Thymus (tissue), 11 donors: ENCODE data around the gene USP20. TPM values are rescaled to one million over a fixed set of nuclear protein-coding genes. Genes with fewer than 3 reads are reported as not detected.

Experiments used
- DNase-seq, 9 donors: peaks; one replicate each; pipeline ENCODE4 v3.0.0-alpha.2; 2013; ENCODE audit warnings: low spot score in 9 of 9, low read depth in 6 of 9, missing footprints in 1 of 9
- H3K27ac ChIP-seq, 2 donors: one replicate each; pipeline ENCODE4 v1.5.1; 2013; ENCODE audit warnings: control low read depth in 1 of 2, low read depth in 1 of 2, low read length in 1 of 2, mild to moderate bottlenecking in 1 of 2, moderate library complexity in 1 of 2
- H3K27me3 ChIP-seq, 2 donors: one replicate each; pipeline ENCODE4 v1.5.1; 2013; ENCODE audit warnings: low read length in 1 of 2; ENCODE audit not compliant: control insufficient read depth in 2 of 2, insufficient read depth in 1 of 2
- H3K36me3 ChIP-seq, 2 donors: one replicate each; pipeline ENCODE4 v1.5.1; 2013; ENCODE audit warnings: low read length in 1 of 2, mild to moderate bottlenecking in 1 of 2, moderate library complexity in 1 of 2; ENCODE audit not compliant: control insufficient read depth in 2 of 2, insufficient read depth in 2 of 2
- H3K4me1 ChIP-seq, 2 donors: one replicate each; pipeline ENCODE4 v1.5.1; 2013; ENCODE audit warnings: low read length in 2 of 2; ENCODE audit not compliant: control insufficient read depth in 2 of 2, insufficient read depth in 2 of 2
- H3K4me3 ChIP-seq, 2 donors: one replicate each; pipeline ENCODE4 v1.5.1; 2013; ENCODE audit warnings: low read length in 2 of 2, control low read depth in 1 of 2, mild to moderate bottlenecking in 1 of 2
- H3K9me3 ChIP-seq, 2 donors: one replicate each; pipeline ENCODE4 v1.5.1; 2013; ENCODE audit warnings: low read length in 1 of 2, mild to moderate bottlenecking in 1 of 2; ENCODE audit not compliant: control insufficient read depth in 2 of 2, insufficient read depth in 1 of 2
- WGBS: extraction: QIAGEN DNeasy Blood & Tissue Kit; methylation state at CpG from one replicate; pipeline ENCODE4 v1.1.7; 2013; 5-methylcytosine and 5-hydroxymethylcytosine counted together
- polyA plus RNA-seq: library from polyadenylated mRNA; stranded (reverse); fragments of 200-250 nt; gene quantifications from one replicate; pipeline ENCODE4 v1.2.3, GENCODE V29; 2013
- total RNA-seq: library from RNA; stranded (reverse); fragments of 120-200 nt; gene quantifications from one replicate; pipeline ENCODE4 v1.2.4, GENCODE V29; 2013
- donor health status: healthy.

USP20 gene
- total and polyA plus RNA-seq, 2 donors = 30.4 to 175 TPM

- Histone ChIP-seq H3K9me3 (no peaks in the 10 kb centered on the region), H3K36me3 (peaks cover 15 to 22% of the 10 kb centered on the region in 2 donors), H3K4me1 (peaks cover 8 to 9% of the 10 kb centered on the region in 2 donors), H3K4me3 (peak overlapping the region; percentile 68 to 86), H3K27me3 (no peaks in the 10 kb centered on the region), H3K27ac (peak overlapping the region in 1 of 2 donors; percentile 88)
- DNase-seq = no peak
- 6% methylated on average over 14 of the region's 14 CpGs for WGBS
Observed at GRCh38 chr9:129803676-129804060, 31.6 kb upstream of the USP20 start.

GRCh38 chr9:129806061-129806460 is 29.2 kb upstream of the USP20 start:
- Histone ChIP-seq H3K9me3 (no peaks in the 10 kb centered on the region), H3K27ac (no peak overlapping the region), H3K4me3 (no peak overlapping the region), H3K27me3 (no peaks in the 10 kb centered on the region), H3K36me3 (peaks cover 37 to 45% of the 10 kb centered on the region in 2 donors), H3K4me1 (peaks cover 8 to 9% of the 10 kb centered on the region in 2 donors)
- no peak for DNase-seq
- WGBS = 94% methylated on average over 4 of the region's 4 CpGs

- DNase-seq = no peak
- Histone ChIP-seq H3K4me1 (peaks cover 0 to under 1% of the 10 kb centered on the region in 2 donors), H3K36me3 (peaks cover 61 to 73% of the 10 kb centered on the region in 2 donors), H3K27ac (no peak overlapping the region), H3K27me3 (no peaks in the 10 kb centered on the region), H3K4me3 (no peak overlapping the region), H3K9me3 (no peaks in the 10 kb centered on the region)
- 93% methylated on average over 11 of the region's 11 CpGs for WGBS
Observed at GRCh38 chr9:129809346-129809745, 25.9 kb upstream of the USP20 start.

- H3K36me3 ChIP-seq = peaks cover 69 to 79% of the 10 kb centered on the region in 2 donors
- H3K4me3 ChIP-seq = no peak overlapping the region
- H3K4me1 ChIP-seq = no peaks in the 10 kb centered on the region
- WGBS = 97% methylated on average over 11 of the region's 11 CpGs
- no peak for DNase-seq
- H3K27ac ChIP-seq = no peak overlapping the region
- H3K9me3 ChIP-seq = no peaks in the 10 kb centered on the region
- H3K27me3 ChIP-seq = no peaks in the 10 kb centered on the region
Observed at GRCh38 chr9:129810116-129810515, 25.1 kb upstream of the USP20 start.

- WGBS = 96% methylated on average over 6 of the region's 6 CpGs
- DNase-seq = no peak
Observed at GRCh38 chr9:129810788-129811187, 24.5 kb upstream of the USP20 start.

GRCh38 chr9:129811967-129812363 is 23.3 kb upstream of the USP20 start:
- 98% methylated on average over 6 of the region's 6 CpGs for WGBS
- Histone ChIP-seq H3K9me3 (no peaks in the 10 kb centered on the region), H3K27me3 (no peaks in the 10 kb centered on the region), H3K36me3 (peaks cover 79 to 85% of the 10 kb centered on the region in 2 donors), H3K27ac (no peak overlapping the region), H3K4me3 (no peak overlapping the region), H3K4me1 (no peaks in the 10 kb centered on the region)
- DNase-seq = no peak

More at GRCh38 chr9:129810788-129811187, 24.5 kb upstream of the USP20 start:
- Histone ChIP-seq H3K27ac (no peak overlapping the region), H3K4me3 (no peak overlapping the region), H3K9me3 (no peaks in the 10 kb centered on the region), H3K4me1 (no peaks in the 10 kb centered on the region), H3K27me3 (no peaks in the 10 kb centered on the region), H3K36me3 (peaks cover 75 to 80% of the 10 kb centered on the region in 2 donors)

- WGBS = 97% methylated on average over 9 of the region's 9 CpGs
- peaks cover 78 to 84% of the 10 kb centered on the region in 2 donors for H3K36me3 ChIP-seq
- DNase-seq = no peak
Observed at GRCh38 chr9:129812385-129812784, 22.9 kb upstream of the USP20 start.

GRCh38 chr9:129813661-129814060 is 21.6 kb upstream of the USP20 start:
- H3K27me3 ChIP-seq = no peaks in the 10 kb centered on the region
- DNase-seq = no peak

More at GRCh38 chr9:129812385-129812784, 22.9 kb upstream of the USP20 start:
- Histone ChIP-seq H3K4me1 (no peaks in the 10 kb centered on the region), H3K9me3 (no peaks in the 10 kb centered on the region), H3K27ac (no peak overlapping the region), H3K27me3 (no peaks in the 10 kb centered on the region), H3K4me3 (no peak overlapping the region)

GRCh38 chr9:129814432-129815223 is 20.6 kb upstream of the USP20 start:
- Histone ChIP-seq H3K4me1 (no peaks in the 10 kb centered on the region), H3K4me3 (no peak overlapping the region), H3K27ac (no peak overlapping the region), H3K36me3 (peaks cover 87 to 91% of the 10 kb centered on the region in 2 donors), H3K9me3 (no peaks in the 10 kb centered on the region), H3K27me3 (no peaks in the 10 kb centered on the region)
- DNase-seq = no peak
- WGBS = 97% methylated on average over 17 of the region's 17 CpGs

More at GRCh38 chr9:129813661-129814060, 21.6 kb upstream of the USP20 start:
- no peaks in the 10 kb centered on the region for H3K9me3 ChIP-seq
- peaks cover 88 to 93% of the 10 kb centered on the region in 2 donors for H3K36me3 ChIP-seq
- no peak overlapping the region for H3K4me3 ChIP-seq
- no peaks in the 10 kb centered on the region for H3K4me1 ChIP-seq
- WGBS = 97% methylated on average over 9 of the region's 9 CpGs
- no peak overlapping the region for H3K27ac ChIP-seq
